ENCODE measurements around the gene USP17L18.
"Not testable (repeated sequence)": the region's sequence is repeated elsewhere in the genome, so short reads cannot be mapped to it uniquely, and the experiment has no call there.

Gene USP17L18, protein sequence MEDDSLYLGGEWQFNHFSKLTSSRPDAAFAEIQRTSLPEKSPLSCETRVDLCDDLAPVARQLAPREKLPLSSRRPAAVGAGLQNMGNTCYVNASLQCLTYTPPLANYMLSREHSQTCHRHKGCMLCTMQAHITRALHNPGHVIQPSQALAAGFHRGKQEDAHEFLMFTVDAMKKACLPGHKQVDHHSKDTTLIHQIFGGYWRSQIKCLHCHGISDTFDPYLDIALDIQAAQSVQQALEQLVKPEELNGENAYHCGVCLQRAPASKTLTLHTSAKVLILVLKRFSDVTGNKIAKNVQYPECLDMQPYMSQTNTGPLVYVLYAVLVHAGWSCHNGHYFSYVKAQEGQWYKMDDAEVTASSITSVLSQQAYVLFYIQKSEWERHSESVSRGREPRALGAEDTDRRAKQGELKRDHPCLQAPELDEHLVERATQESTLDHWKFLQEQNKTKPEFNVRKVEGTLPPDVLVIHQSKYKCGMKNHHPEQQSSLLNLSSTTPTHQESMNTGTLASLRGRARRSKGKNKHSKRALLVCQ

DNA sequence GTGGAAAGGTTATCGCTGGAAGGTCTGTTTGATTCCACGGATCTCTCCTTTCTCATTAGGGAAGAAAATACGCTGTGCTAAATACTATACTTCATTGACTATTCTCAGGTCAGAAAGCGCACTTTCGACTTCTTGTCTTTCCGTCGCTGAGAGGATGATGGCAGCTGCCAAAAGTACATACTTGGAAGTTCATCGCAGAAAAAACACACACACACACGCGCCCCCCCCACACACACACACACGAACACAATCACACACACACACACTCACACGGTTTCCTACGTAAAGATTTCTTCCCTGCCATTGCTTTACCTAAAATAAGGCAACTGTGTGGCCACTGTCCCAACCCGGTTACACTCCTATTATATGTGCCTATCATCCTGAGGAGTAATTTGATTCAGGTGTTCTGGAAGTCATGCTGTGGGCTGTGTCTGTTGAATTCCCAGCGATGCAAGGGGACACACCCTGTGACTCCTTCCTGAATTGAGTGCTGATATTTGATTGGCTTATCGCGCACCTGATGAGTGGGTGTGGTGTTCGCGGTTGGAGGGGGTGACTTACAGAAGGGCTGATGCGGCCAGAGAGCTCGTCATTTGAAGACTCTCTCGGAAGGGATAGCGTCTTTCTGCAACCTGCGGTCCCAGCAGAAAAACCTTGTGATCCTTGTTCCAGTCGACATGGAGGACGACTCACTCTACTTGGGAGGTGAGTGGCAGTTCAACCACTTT is at the start of gene USP17L18:
TSS of gene USP17L18 (plus strand) at position 678 of the 728 bp plus-strand sequence. CDS start at position 678, 0 bp downstream.
- DNase-seq, result not testable (repeated sequence)

DNA sequence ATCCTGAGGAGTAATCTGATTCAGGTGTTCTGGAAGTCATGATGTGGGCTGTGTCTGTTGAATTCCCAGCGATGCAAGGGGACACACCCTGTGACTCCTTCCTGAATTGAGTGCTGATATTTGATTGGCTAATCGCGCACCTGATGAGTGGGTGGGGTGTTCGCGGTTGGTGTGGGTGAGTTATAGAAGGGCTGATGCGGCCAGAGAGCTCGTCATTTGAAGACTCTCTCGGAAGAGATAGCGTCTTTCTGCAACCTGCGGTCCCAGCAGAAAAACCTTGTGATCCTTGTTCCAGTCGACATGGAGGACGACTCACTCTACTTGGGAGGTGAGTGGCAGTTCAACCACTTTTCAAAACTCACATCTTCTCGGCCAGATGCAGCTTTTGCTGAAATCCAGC is 38.1 kb upstream of the USP17L18 start, which contains the start of gene USP17L10:
TSS of gene USP17L10 (plus strand) at position 301 of the 400 bp plus-strand sequence. CDS start at position 301, 0 bp downstream.
- not testable (repeated sequence) for DNase-seq

DNA sequence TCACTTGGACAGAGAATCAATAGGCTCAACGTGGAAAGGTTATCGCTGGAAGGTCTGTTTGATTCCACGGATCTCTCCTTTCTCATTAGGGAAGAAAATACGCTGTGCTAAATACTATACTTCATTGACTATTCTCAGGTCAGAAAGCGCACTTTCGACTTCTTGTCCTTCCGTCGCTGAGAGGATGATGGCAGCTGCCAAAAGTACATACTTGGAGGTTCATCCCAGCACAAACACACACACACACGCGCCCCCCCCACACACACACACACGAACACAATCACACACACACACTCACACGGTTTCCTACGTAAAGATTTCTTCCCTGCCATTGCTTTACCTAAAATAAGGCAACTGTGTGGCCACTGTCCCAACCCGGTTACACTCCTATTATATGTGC is 33.7 kb upstream of the USP17L18 start:
- DNase-seq, result not testable (repeated sequence)

DNA sequence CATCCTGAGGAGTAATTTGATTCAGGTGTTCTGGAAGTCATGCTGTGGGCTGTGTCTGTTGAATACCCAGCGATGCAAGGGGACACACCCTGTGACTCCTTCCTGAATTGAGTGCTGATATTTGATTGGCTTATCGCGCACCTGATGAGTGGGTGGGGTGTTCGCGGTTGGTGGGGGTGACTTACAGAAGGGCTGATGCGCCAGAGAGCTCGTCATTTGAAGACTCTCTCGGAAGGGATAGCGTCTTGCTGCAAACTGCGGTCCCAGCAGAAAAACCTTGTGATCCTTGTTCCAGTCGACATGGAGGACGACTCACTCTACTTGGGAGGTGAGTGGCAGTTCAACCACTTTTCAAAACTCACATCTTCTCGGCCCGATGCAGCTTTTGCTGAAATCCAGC is 33.3 kb upstream of the USP17L18 start, which contains the start of gene USP17L11:
TSS of gene USP17L11 (plus strand) at position 301 of the 400 bp plus-strand sequence. CDS start at position 301, 0 bp downstream.
- DNase-seq, result not testable (repeated sequence)

DNA sequence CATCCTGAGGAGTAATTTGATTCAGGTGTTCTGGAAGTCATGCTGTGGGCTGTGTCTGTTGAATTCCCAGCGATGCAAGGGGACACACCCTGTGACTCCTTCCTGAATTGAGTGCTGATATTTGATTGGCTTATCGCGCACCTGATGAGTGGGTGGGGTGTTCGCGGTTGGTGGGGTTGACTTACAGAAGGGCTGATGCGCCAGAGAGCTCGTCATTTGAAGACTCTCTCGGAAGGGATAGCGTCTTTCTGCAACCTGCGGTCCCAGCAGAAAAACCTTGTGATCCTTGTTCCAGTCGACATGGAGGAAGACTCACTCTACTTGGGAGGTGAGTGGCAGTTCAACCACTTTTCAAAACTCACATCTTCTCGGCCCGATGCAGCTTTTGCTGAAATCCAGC is 28.6 kb upstream of the USP17L18 start, which contains the start of gene USP17L12:
TSS of gene USP17L12 (plus strand) at position 301 of the 400 bp plus-strand sequence. CDS start at position 301, 0 bp downstream.
- not testable (repeated sequence) for DNase-seq

DNA sequence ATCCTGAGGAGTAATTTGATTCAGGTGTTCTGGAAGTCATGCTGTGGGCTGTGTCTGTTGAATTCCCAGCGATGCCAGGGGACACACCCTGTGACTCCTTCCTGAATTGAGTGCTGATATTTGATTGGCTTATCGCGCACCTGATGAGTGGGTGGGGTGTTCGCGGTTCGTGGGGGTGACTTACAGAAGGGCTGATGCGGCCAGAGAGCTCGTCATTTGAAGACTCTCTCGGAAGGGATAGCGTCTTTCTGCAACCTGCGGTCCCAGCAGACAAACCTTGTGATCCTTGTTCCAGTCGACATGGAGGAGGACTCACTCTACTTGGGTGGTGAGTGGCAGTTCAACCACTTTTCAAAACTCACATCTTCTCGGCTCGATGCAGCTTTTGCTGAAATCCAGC is 23.8 kb upstream of the USP17L18 start, which contains the start of gene USP17L13:
TSS of gene USP17L13 (plus strand) at position 301 of the 400 bp plus-strand sequence. CDS start at position 301, 0 bp downstream.
- DNase-seq, result not testable (repeated sequence)

DNA sequence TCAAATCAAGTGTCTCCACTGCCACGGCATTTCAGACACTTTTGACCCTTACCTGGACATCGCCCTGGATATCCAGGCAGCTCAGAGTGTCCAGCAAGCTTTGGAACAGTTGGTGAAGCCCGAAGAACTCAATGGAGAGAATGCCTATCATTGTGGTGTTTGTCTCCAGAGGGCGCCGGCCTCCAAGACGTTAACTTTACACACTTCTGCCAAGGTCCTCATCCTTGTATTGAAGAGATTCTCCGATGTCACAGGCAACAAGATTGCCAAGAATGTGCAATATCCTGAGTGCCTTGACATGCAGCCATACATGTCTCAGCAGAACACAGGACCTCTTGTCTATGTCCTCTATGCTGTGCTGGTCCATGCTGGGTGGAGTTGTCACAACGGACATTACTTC is 18.2 kb upstream of the USP17L18 start:
- not testable (repeated sequence) for DNase-seq

DNA sequence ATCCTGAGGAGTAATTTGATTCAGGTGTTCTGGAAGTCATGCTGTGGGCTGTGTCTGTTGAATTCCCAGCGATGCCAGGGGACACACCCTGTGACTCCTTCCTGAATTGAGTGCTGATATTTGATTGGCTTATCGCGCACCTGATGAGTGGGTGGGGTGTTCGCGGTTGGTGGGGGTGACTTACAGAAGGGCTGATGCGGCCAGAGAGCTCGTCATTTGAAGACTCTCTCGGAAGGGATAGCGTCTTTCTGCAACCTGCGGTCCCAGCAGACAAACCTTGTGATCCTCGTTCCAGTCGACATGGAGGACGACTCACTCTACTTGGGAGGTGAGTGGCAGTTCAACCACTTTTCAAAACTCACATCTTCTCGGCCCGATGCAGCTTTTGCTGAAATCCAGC is 14.3 kb upstream of the USP17L18 start, which contains the start of gene USP17L15:
TSS of gene USP17L15 (plus strand) at position 301 of the 400 bp plus-strand sequence. CDS start at position 301, 0 bp downstream.
- not testable (repeated sequence) for DNase-seq

DNA sequence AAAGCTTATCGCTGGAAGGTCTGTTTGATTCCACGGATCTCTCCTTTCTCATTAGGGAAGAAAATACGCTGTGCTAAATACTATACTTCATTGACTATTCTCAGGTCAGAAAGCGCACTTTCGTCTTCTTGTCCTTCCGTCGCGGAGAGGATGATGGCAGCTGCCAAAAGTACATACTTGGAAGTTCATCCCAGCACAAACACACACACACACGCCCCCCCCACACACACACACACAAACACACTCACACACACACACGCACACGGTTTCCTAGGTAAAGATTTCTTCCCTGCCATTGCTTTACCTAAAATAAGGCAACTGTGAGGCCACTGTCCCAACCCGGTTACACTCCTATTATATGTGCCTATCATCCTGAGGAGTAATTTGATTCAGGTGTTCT is 10.0 kb upstream of the USP17L18 start:
- DNase-seq, result not testable (repeated sequence)

DNA sequence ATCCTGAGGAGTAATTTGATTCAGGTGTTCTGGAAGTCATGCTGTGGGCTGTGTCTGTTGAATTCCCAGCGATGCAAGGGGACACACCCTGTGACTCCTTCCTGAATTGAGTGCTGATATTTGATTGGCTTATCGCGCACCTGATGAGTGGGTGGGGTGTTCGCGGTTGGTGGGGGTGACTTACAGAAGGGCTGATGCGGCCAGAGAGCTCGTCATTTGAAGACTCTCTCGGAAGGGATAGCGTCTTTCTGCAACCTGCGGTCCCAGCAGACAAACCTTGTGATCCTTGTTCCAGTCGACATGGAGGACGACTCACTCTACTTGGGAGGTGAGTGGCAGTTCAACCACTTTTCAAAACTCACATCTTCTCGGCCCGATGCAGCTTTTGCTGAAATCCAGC is 4.9 kb upstream of the USP17L18 start, which contains the start of gene USP17L17:
TSS of gene USP17L17 (plus strand) at position 301 of the 400 bp plus-strand sequence. CDS start at position 301, 0 bp downstream.
- DNase-seq, result not testable (repeated sequence)

DNA sequence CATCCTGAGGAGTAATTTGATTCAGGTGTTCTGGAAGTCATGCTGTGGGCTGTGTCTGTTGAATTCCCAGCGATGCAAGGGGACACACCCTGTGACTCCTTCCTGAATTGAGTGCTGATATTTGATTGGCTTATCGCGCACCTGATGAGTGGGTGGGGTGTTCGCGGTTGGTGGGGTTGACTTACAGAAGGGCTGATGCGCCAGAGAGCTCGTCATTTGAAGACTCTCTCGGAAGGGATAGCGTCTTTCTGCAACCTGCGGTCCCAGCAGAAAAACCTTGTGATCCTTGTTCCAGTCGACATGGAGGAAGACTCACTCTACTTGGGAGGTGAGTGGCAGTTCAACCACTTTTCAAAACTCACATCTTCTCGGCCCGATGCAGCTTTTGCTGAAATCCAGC is 4.6 kb downstream of the USP17L18 start, which contains the start of gene USP17L19:
TSS of gene USP17L19 (plus strand) at position 301 of the 400 bp plus-strand sequence. CDS start at position 301, 0 bp downstream.
- DNase-seq, result not testable (repeated sequence)

DNA sequence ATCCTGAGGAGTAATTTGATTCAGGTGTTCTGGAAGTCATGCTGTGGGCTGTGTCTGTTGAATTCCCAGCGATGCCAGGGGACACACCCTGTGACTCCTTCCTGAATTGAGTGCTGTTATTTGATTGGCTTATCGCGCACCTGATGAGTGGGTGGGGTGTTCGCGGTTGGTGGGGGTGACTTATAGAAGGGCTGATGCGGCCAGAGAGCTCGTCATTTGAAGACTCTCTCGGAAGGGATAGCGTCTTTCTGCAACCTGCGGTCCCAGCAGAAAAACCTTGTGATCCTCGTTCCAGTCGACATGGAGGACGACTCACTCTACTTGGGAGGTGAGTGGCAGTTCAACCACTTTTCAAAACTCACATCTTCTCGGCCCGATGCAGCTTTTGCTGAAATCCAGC is 9.4 kb downstream of the USP17L18 start, which contains the start of gene USP17L20:
TSS of gene USP17L20 (plus strand) at position 301 of the 400 bp plus-strand sequence. CDS start at position 301, 0 bp downstream.
- DNase-seq, result not testable (repeated sequence)

DNA sequence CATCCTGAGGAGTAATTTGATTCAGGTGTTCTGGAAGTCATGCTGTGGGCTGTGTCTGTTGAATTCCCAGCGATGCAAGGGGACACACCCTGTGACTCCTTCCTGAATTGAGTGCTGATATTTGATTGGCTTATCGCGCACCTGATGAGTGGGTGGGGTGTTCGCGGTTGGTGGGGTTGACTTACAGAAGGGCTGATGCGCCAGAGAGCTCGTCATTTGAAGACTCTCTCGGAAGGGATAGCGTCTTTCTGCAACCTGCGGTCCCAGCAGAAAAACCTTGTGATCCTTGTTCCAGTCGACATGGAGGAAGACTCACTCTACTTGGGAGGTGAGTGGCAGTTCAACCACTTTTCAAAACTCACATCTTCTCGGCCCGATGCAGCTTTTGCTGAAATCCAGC is 14.1 kb downstream of the USP17L18 start, which contains the start of gene USP17L21:
TSS of gene USP17L21 (plus strand) at position 301 of the 400 bp plus-strand sequence. CDS start at position 301, 0 bp downstream.
- DNase-seq, result not testable (repeated sequence)

DNA sequence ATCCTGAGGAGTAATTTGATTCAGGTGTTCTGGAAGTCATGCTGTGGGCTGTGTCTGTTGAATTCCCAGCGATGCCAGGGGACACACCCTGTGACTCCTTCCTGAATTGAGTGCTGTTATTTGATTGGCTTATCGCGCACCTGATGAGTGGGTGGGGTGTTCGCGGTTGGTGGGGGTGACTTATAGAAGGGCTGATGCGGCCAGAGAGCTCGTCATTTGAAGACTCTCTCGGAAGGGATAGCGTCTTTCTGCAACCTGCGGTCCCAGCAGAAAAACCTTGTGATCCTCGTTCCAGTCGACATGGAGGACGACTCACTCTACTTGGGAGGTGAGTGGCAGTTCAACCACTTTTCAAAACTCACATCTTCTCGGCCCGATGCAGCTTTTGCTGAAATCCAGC is 18.9 kb downstream of the USP17L18 start, which contains the start of gene USP17L22:
TSS of gene USP17L22 (plus strand) at position 301 of the 400 bp plus-strand sequence. CDS start at position 301, 0 bp downstream.
- DNase-seq, result not testable (repeated sequence)

DNA sequence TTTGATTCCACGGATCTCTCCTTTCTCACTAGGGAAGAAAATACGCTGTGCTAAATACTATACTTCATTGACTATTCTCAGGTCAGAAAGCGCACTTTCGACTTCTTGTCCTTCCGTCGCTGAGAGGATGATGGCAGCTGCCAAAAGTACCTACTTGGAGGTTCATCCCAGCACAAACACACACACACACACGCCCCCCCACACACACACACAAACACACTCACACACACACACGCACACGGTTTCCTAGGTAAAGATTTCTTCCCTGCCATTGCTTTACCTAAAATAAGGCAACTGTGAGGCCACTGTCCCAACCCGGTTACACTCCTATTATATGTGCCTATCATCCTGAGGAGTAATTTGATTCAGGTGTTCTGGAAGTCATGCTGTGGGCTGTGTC is 23.3 kb downstream of the USP17L18 start:
- not testable (repeated sequence) for DNase-seq
